H9 (cell line): ENCODE data around the gene CTF1. TPM values are rescaled to one million over a fixed set of nuclear protein-coding genes. Genes with fewer than 3 reads are reported as not detected.

ENCODE experiments used
- DNase-seq: peaks from one replicate; pipeline ENCODE4 v3.0.0-alpha.2; 2017
- H2AFZ ChIP-seq: one replicate; pipeline ENCODE4 v1.6.1; 2013; ENCODE audit warnings: mild to moderate bottlenecking, low read length, control low read depth, moderate library complexity
- H2AK5ac ChIP-seq: 2 replicates; pipeline ENCODE4 v1.6.1; 2013; ENCODE audit warnings: low read length, control low read depth, mixed read lengths; ENCODE audit not compliant: insufficient read length
- H2BK120ac ChIP-seq: one replicate; pipeline ENCODE4 v1.6.1; 2013; ENCODE audit warnings: low read depth, mild to moderate bottlenecking, low read length, control low read depth, inconsistent platforms; ENCODE audit not compliant: poor library complexity, severe bottlenecking
- H2BK12ac ChIP-seq: 2 replicates; pipeline ENCODE4 v1.6.1; 2013; ENCODE audit warnings: low read length, control low read depth, mixed read lengths, low read depth; ENCODE audit not compliant: insufficient read length
- H2BK15ac ChIP-seq: 2 replicates; pipeline ENCODE4 v1.6.1; 2013; ENCODE audit warnings: low read depth, low read length, control low read depth
- H2BK20ac ChIP-seq: one replicate; pipeline ENCODE4 v1.6.1; 2013; ENCODE audit warnings: low read depth, mild to moderate bottlenecking, low read length, control low read depth, inconsistent platforms; ENCODE audit not compliant: poor library complexity, severe bottlenecking
- H2BK5ac ChIP-seq: 2 replicates; pipeline ENCODE4 v1.6.1; 2013; ENCODE audit warnings: low read length, control low read depth, mixed read lengths; ENCODE audit not compliant: insufficient read length
- H3K14ac ChIP-seq: 2 replicates; pipeline ENCODE4 v1.6.1; 2013; ENCODE audit warnings: low read length, control low read depth; ENCODE audit not compliant: insufficient read depth
- H3K18ac ChIP-seq: 2 replicates; pipeline ENCODE4 v1.6.1; 2013; ENCODE audit warnings: low read depth, mild to moderate bottlenecking, mixed read lengths, low read length, control low read depth; ENCODE audit not compliant: insufficient read length
- H3K23ac ChIP-seq: 2 replicates; pipeline ENCODE4 v1.6.1; 2013; ENCODE audit warnings: low read length, control low read depth, mixed read lengths, low read depth; ENCODE audit not compliant: insufficient read length
- H3K23me2 ChIP-seq: 2 replicates; pipeline ENCODE4 v1.6.1; 2013; ENCODE audit warnings: low read depth, mild to moderate bottlenecking, mixed read lengths, low read length, control low read depth; ENCODE audit not compliant: insufficient read length, poor library complexity, severe bottlenecking
- H3K27ac ChIP-seq: 2 replicates; pipeline ENCODE4 v1.5.1; 2013; ENCODE audit warnings: low read length, control low read depth, mixed read lengths, low read depth; ENCODE audit not compliant: insufficient read length
- H3K27me3 ChIP-seq: 2 replicates; pipeline ENCODE4 v1.6.1; 2013; ENCODE audit warnings: low read length, control low read depth, inconsistent platforms; ENCODE audit not compliant: insufficient read depth
- H3K4ac ChIP-seq: 2 replicates; pipeline ENCODE4 v1.6.1; 2013; ENCODE audit warnings: low read depth, mild to moderate bottlenecking, control low read depth, inconsistent platforms, low read length, moderate library complexity
- H3K4me1 ChIP-seq: 2 replicates; pipeline ENCODE4 v1.6.1; 2013; ENCODE audit warnings: low read length, control low read depth, inconsistent platforms; ENCODE audit not compliant: insufficient read depth
- H3K4me2 ChIP-seq: 2 replicates; pipeline ENCODE4 v1.6.1; 2013; ENCODE audit warnings: low read length, control low read depth, mixed read lengths; ENCODE audit not compliant: insufficient read length, insufficient read depth
- H3K56ac ChIP-seq: 2 replicates; pipeline ENCODE4 v1.6.1; 2013; ENCODE audit warnings: low read depth, mild to moderate bottlenecking, mixed read lengths, low read length, control low read depth; ENCODE audit not compliant: insufficient read length
- H3K79me1 ChIP-seq: 2 replicates; pipeline ENCODE4 v1.6.1; 2013; ENCODE audit warnings: low read depth, mild to moderate bottlenecking, moderate library complexity, low read length, control low read depth, inconsistent platforms; ENCODE audit not compliant: insufficient read depth, poor library complexity, severe bottlenecking
- H3K79me2 ChIP-seq: 2 replicates; pipeline ENCODE4 v1.6.1; 2013; ENCODE audit warnings: low read length, control low read depth, inconsistent platforms; ENCODE audit not compliant: insufficient read depth
- H3K9ac ChIP-seq: 2 replicates; pipeline ENCODE4 v1.6.1; 2013; ENCODE audit warnings: low read length, control low read depth, mixed read lengths; ENCODE audit not compliant: insufficient read length; ENCODE audit errors: extremely low read depth
- H3K9me3 ChIP-seq: one replicate; pipeline ENCODE4 v1.6.1; 2013; ENCODE audit warnings: low read depth, low read length, inconsistent platforms; ENCODE audit not compliant: control insufficient read depth
- H3T11ph ChIP-seq: one replicate; pipeline ENCODE4 v1.6.1; 2013; ENCODE audit warnings: mild to moderate bottlenecking, low read length, control low read depth, inconsistent platforms
- H4K20me1 ChIP-seq: one replicate; pipeline ENCODE4 v1.6.1; 2013; ENCODE audit not compliant: control insufficient read depth, insufficient read length, insufficient read depth
- H4K5ac ChIP-seq: 2 replicates; pipeline ENCODE4 v1.6.1; 2013; ENCODE audit warnings: low read depth, mild to moderate bottlenecking, mixed read lengths, low read length, control low read depth; ENCODE audit not compliant: insufficient read length
- H4K8ac ChIP-seq: replicated peaks from 2 replicates; pipeline ENCODE4 v1.6.1; 2013; ENCODE audit warnings: low read length, control low read depth, mixed read lengths, low read depth; ENCODE audit not compliant: insufficient read length
- H4K91ac ChIP-seq: 2 replicates; pipeline ENCODE4 v1.6.1; 2013; ENCODE audit warnings: low read depth, mild to moderate bottlenecking, moderate library complexity, mixed read lengths, low read length, control low read depth; ENCODE audit not compliant: insufficient read length
- H3K27ac Mint-ChIP-seq, 3 experiments: 2 replicates in 2 of 3; 3 replicates in 1 of 3; pipeline ENCODE4 v1.8.0; 2020 to 2021; ENCODE audit warnings: mixed read lengths in 3 of 3, mild to moderate bottlenecking in 1 of 3, moderate library complexity in 1 of 3
- H3K27me3 Mint-ChIP-seq: 2 replicates; pipeline ENCODE4 v1.8.0; 2021; ENCODE audit warnings: low read depth, mild to moderate bottlenecking, moderate library complexity, mixed read lengths
- H3K36me3 Mint-ChIP-seq, 3 experiments: 2 replicates in 2 of 3; 3 replicates in 1 of 3; pipeline ENCODE4 v1.8.0; 2020 to 2021; ENCODE audit warnings: low read depth in 3 of 3, mixed read lengths in 3 of 3; ENCODE audit not compliant: insufficient read depth in 1 of 3
- H3K4me1 Mint-ChIP-seq, 2 experiments: 2 replicates each; pipeline ENCODE4 v1.8.0; 2020; ENCODE audit warnings: mixed read lengths in 2 of 2
- H3K4me3 Mint-ChIP-seq, 2 experiments: 2 replicates in 1 of 2; 3 replicates in 1 of 2; pipeline ENCODE4 v1.8.0; 2020 to 2021; ENCODE audit warnings: mild to moderate bottlenecking in 2 of 2, mixed read lengths in 2 of 2, moderate library complexity in 1 of 2
- H3K9me3 Mint-ChIP-seq, 2 experiments: 2 replicates in 1 of 2; 3 replicates in 1 of 2; pipeline ENCODE4 v1.8.0; 2020; ENCODE audit warnings: mild to moderate bottlenecking in 2 of 2, mixed read lengths in 2 of 2, moderate library complexity in 1 of 2
- CTCF ChIP-seq: fragments of 200-600 bp; sonication (generic); conservative IDR thresholded peaks from 3 replicates; pipeline ENCODE4 v1.8.0; 2021; ENCODE audit warnings: antibody characterized with exemption, mild to moderate bottlenecking
- WGBS: extraction: QIAGEN DNeasy Blood & Tissue Kit; methylation state at CpG from one replicate; pipeline ENCODE4 v1.1.7; 2013; ENCODE audit warnings: missing lambda C conversion rate, low lambda C conversion rate, mixed read lengths; ENCODE audit not compliant: insufficient read length; ENCODE audit errors: extremely low coverage; 5-methylcytosine and 5-hydroxymethylcytosine counted together
- total RNA-seq: library from RNA; stranded (reverse); gene quantifications from 2 replicates; pipeline ENCODE4 v1.2.1, GENCODE V29; 2021

The CTF1 gene
- total RNA-seq, 1 experiment from 2014 or later = 0.72 TPM

- Histone ChIP-seq H3K4me1 (no peaks in the 10 kb centered on the region), H3K79me2 (no peaks in the 10 kb centered on the region), H3K56ac (no peak overlapping the region), H3K27me3 (no peaks in the 10 kb centered on the region), H3T11ph (no peak overlapping the region), H2BK20ac (no peak overlapping the region), H2BK120ac (no peak overlapping the region), H3K14ac (no peak overlapping the region), H3K9me3 (no peaks in the 10 kb centered on the region), H3K79me1 (no peaks in the 10 kb centered on the region), H2BK15ac (no peak overlapping the region), H3K9ac (no peak overlapping the region), H2AK5ac (no peak overlapping the region), H2BK5ac (no peak overlapping the region), H4K20me1 (peaks cover 2% of the 10 kb centered on the region), H2BK12ac (no peak overlapping the region), H4K8ac (no peak overlapping the region), H2AFZ (no peak overlapping the region), H3K23ac (no peak overlapping the region), H3K23me2 (no peaks in the 10 kb centered on the region), H4K91ac (no peak overlapping the region), H3K27ac (no peak overlapping the region), H4K5ac (no peak overlapping the region), H3K18ac (no peak overlapping the region), H3K4me2 (no peak overlapping the region), H3K4ac (no peak overlapping the region)
- H3K4me1 Mint-ChIP-seq = peaks cover 3 to 9% of the 10 kb centered on the region in 2 experiments
- DNase-seq = no peak
- no CpG with 5 or more reads among the region's 9 CpGs for WGBS
- H3K36me3 Mint-ChIP-seq = peaks cover 5 to 23% (median 21%) of the 10 kb centered on the region in 3 experiments; a peak in 6 of 7 replicates
- no peak for TF ChIP-seq CTCF
- no peaks in the 10 kb centered on the region; the same call in 1 of the 2 replicates for H3K27me3 Mint-ChIP-seq
- H3K4me3 Mint-ChIP-seq = no peak overlapping the region
- no peak overlapping the region for H3K27ac Mint-ChIP-seq
- no peaks in the 10 kb centered on the region; a peak in 1 of 5 replicates for H3K9me3 Mint-ChIP-seq
These were observed 8.5 kb upstream of the CTF1 start for GRCh38 chr16:30887927-30888326.
